Parathyroid adenoma (tissue), 2 donors: ENCODE data around the gene TMEM212.

ENCODE experiments used
- H2AFZ ChIP-seq: fragments of 300-600 bp; sonication (generic); one replicate; pipeline ENCODE4 v1.7.0; 2017; ENCODE audit warnings: antibody characterized with exemption, mild to moderate bottlenecking
- H3K27ac ChIP-seq: fragments of 300-600 bp; sonication (generic); one replicate; pipeline ENCODE4 v1.7.0; 2017
- H3K27me3 ChIP-seq: fragments of 300-600 bp; sonication (generic); one replicate; pipeline ENCODE4 v1.7.0; 2017; ENCODE audit warnings: low read length; ENCODE audit not compliant: control insufficient read depth, insufficient read depth
- H3K36me3 ChIP-seq: fragments of 300-600 bp; sonication (generic); one replicate; pipeline ENCODE4 v1.7.0; 2017; ENCODE audit warnings: low read length; ENCODE audit not compliant: control insufficient read depth, insufficient read depth
- H3K4me1 ChIP-seq: fragments of 300-600 bp; sonication (generic); one replicate; pipeline ENCODE4 v1.7.0; 2017; ENCODE audit warnings: control low read depth
- H3K4me2 ChIP-seq: fragments of 300-600 bp; sonication (generic); one replicate; pipeline ENCODE4 v1.7.0; 2017; ENCODE audit warnings: low read length
- H3K4me3 ChIP-seq: fragments of 300-600 bp; sonication (generic); one replicate; pipeline ENCODE4 v1.7.0; 2017; ENCODE audit warnings: low read depth, low read length
- H3K79me2 ChIP-seq: fragments of 300-600 bp; sonication (generic); one replicate; pipeline ENCODE4 v1.7.0; 2017; ENCODE audit warnings: control low read depth
- H3K9ac ChIP-seq: fragments of 300-600 bp; sonication (generic); one replicate; pipeline ENCODE4 v1.7.0; 2017; ENCODE audit warnings: mild to moderate bottlenecking
- H3K9me3 ChIP-seq: fragments of 300-600 bp; sonication (generic); one replicate; pipeline ENCODE4 v1.7.0; 2017; ENCODE audit warnings: low read length; ENCODE audit not compliant: control insufficient read depth
- TF ChIP-seq, protein P1 (sequence below): fragments of 300-600 bp; sonication (generic); IDR thresholded peaks from one replicate; pipeline ENCODE4 v1.7.0; 2017; ENCODE audit warnings: antibody characterized with exemption, mild to moderate bottlenecking
- donor health status: primary hyperparathyroidism.

The TMEM212 gene

GRCh38 chr3:171828902-171829770, 14.0 kb upstream of the TMEM212 start:
- Histone ChIP-seq H3K4me3 (no peak overlapping the region), H3K36me3 (no peaks in the 10 kb centered on the region), H3K27me3 (no peaks in the 10 kb centered on the region), H3K27ac (no peak overlapping the region), H3K9me3 (no peaks in the 10 kb centered on the region), H3K9ac (no peak overlapping the region), H3K4me1 (peaks cover 13% of the 10 kb centered on the region), H3K79me2 (no peaks in the 10 kb centered on the region), H2AFZ (peak overlapping the region; percentile 75), H3K4me2 (no peak overlapping the region)
- TF ChIP-seq, protein P1, sequence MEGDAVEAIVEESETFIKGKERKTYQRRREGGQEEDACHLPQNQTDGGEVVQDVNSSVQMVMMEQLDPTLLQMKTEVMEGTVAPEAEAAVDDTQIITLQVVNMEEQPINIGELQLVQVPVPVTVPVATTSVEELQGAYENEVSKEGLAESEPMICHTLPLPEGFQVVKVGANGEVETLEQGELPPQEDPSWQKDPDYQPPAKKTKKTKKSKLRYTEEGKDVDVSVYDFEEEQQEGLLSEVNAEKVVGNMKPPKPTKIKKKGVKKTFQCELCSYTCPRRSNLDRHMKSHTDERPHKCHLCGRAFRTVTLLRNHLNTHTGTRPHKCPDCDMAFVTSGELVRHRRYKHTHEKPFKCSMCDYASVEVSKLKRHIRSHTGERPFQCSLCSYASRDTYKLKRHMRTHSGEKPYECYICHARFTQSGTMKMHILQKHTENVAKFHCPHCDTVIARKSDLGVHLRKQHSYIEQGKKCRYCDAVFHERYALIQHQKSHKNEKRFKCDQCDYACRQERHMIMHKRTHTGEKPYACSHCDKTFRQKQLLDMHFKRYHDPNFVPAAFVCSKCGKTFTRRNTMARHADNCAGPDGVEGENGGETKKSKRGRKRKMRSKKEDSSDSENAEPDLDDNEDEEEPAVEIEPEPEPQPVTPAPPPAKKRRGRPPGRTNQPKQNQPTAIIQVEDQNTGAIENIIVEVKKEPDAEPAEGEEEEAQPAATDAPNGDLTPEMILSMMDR = no peak

GRCh38 chr3:171829841-171830517, 13.2 kb upstream of the TMEM212 start:
- no peak overlapping the region for H3K4me3 ChIP-seq
- H3K9me3 ChIP-seq = no peaks in the 10 kb centered on the region
- H3K27me3 ChIP-seq = no peaks in the 10 kb centered on the region
- H3K79me2 ChIP-seq = no peaks in the 10 kb centered on the region
- H3K4me1 ChIP-seq = peaks cover 13% of the 10 kb centered on the region
- H3K9ac ChIP-seq = no peak overlapping the region
- TF ChIP-seq, protein P1 = peak; percentile 50
- H2AFZ ChIP-seq = peak overlapping the region; percentile 75
- no peak overlapping the region for H3K27ac ChIP-seq
- H3K4me2 ChIP-seq = no peak overlapping the region
- no peaks in the 10 kb centered on the region for H3K36me3 ChIP-seq

GRCh38 chr3:171830518-171830875, 12.7 kb upstream of the TMEM212 start:
- Histone ChIP-seq H3K27me3 (no peaks in the 10 kb centered on the region), H3K79me2 (no peaks in the 10 kb centered on the region), H3K36me3 (no peaks in the 10 kb centered on the region), H3K9me3 (no peaks in the 10 kb centered on the region), H2AFZ (peak overlapping the region; percentile 75), H3K9ac (no peak overlapping the region), H3K27ac (no peak overlapping the region), H3K4me1 (peaks cover 13% of the 10 kb centered on the region), H3K4me3 (no peak overlapping the region), H3K4me2 (no peak overlapping the region)
- TF ChIP-seq, protein P1 = no peak

- Histone ChIP-seq H3K79me2 (no peaks in the 10 kb centered on the region), H3K9ac (no peak overlapping the region), H3K4me1 (peaks cover 13% of the 10 kb centered on the region), H3K9me3 (no peaks in the 10 kb centered on the region), H3K36me3 (no peaks in the 10 kb centered on the region), H2AFZ (no peak overlapping the region), H3K27me3 (no peaks in the 10 kb centered on the region), H3K4me2 (no peak overlapping the region), H3K4me3 (no peak overlapping the region), H3K27ac (no peak overlapping the region)
- TF ChIP-seq, protein P1 = no peak
Measured at GRCh38 chr3:171831936-171832335, 11.2 kb upstream of the TMEM212 start.
